SKM-1 treated with dmso at 0.1 percent for 144 hours (cell line): ENCODE measurements around the gene CDK11A.
"Not testable (repeated sequence)": the region's sequence is repeated elsewhere in the genome, so short reads cannot be mapped to it uniquely, and the experiment has no call there.

ENCODE experiments used
- DNase-seq: peaks from one replicate; lab custom pipeline; 2025; ENCODE audit not compliant: unreplicated experiment; lab: John Stamatoyannopoulos, UW

Gene CDK11A

GRCh38 chr1:1754051-1754815, 30.1 kb upstream of the CDK11A start:
- no peak for DNase-seq

GRCh38 chr1:1753607-1754005, 29.4 kb upstream of the CDK11A start:
- DNase-seq = no peak

- no peak for DNase-seq
These were observed 28.8 kb upstream of the CDK11A start for GRCh38 chr1:1752636-1753606.

GRCh38 chr1:1752190-1752589, 28.0 kb upstream of the CDK11A start:
- no peak for DNase-seq

- DNase-seq = not testable (repeated sequence)
These were observed 25.8 kb upstream of the CDK11A start for GRCh38 chr1:1749941-1750340.

- DNase-seq = no peak
These were observed 24.6 kb upstream of the CDK11A start for GRCh38 chr1:1748686-1749321.

- DNase-seq = not testable (repeated sequence)
These were observed 22.4 kb upstream of the CDK11A start for GRCh38 chr1:1746566-1746909.

- DNase-seq = peak; percentile 21
These were observed 21.8 kb upstream of the CDK11A start for GRCh38 chr1:1745651-1746565.

- not testable (repeated sequence) for DNase-seq
These were observed 18.4 kb upstream of the CDK11A start for GRCh38 chr1:1742529-1742928.

GRCh38 chr1:1741013-1741412, 16.9 kb upstream of the CDK11A start:
- not testable (repeated sequence) for DNase-seq

GRCh38 chr1:1738799-1739337, 14.7 kb upstream of the CDK11A start:
- not testable (repeated sequence) for DNase-seq

GRCh38 chr1:1737675-1738590, 13.8 kb upstream of the CDK11A start:
- not testable (repeated sequence) for DNase-seq

GRCh38 chr1:1732381-1732780, 8.2 kb upstream of the CDK11A start:
- no peak for DNase-seq

- no peak for DNase-seq
These were observed 6.7 kb upstream of the CDK11A start for GRCh38 chr1:1730870-1731269.

GRCh38 chr1:1730230-1730629, 6.1 kb upstream of the CDK11A start:
- DNase-seq = not testable (repeated sequence)

- not testable (repeated sequence) for DNase-seq
These were observed 5.1 kb upstream of the CDK11A start for GRCh38 chr1:1729116-1729816.

- DNase-seq = not testable (repeated sequence)
These were observed 4.3 kb upstream of the CDK11A start for GRCh38 chr1:1728308-1729005.

GRCh38 chr1:1727131-1727651, 3.0 kb upstream of the CDK11A start:
- not testable (repeated sequence) for DNase-seq
